Midbrain (tissue), 1 donor: Measurements from ENCODE around the gene OR56A4.
"Not testable (repeated sequence)": the region's sequence is repeated elsewhere in the genome, so short reads cannot be mapped to it uniquely, and the experiment has no call there.

ENCODE experiments used
- DNase-seq: peaks from one replicate; lab custom pipeline; 2025; lab: John Stamatoyannopoulos, UW

The OR56A4 gene

DNA sequence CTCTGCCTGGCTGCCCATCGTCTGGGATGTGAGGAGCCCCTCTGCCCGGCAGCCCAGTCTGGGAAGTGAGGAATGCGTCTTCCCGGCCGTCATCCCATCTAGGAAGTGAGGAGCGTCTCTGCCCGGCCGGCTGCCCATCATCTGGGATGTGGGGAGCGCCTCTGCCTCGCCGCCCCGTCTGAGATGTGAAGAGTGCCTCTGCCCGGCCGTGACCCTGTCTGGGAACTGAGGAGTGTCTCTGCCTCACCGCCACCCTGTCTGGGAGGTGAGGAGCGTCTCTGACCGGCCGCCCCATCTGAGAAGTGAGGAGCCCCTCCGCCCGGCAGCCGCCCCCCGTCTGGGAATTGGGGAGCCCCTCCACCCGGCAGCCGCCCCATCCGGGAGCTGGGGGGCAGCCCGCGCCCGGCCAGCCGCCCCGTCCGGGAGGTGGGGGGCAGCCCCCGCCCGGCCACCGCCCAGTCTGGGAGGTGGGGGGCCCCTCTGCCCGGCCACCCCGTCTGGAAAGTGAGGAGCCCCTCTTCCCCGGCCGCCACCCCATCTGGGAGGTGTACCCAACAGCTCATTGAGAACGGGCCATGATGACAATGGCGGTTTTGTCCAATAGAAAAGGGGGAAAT, 45.9 kb downstream of the OR56A4 start:
- not testable (repeated sequence) for DNase-seq

DNA sequence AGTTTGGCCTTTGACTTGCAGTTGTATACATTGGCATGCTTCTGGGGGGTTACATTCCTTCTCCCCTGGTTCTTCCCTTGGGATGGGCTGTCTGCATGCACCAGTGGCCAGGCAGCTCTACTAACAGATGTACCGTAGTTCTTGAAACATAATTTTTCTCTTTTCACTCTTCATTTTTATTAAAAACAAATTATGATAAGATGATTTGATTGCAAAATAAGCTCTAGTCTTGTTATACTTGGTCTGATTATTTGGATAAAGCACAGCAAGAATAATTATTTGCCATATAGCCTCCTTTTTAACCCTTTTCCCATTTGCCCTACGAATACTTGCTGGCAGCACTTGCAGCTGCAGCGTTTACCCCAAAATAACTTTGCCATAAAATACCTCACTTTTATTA, 51.2 kb downstream of the OR56A4 start:
- DNase-seq: no peak
